ENCODE measurements around the gene CCDC85C.

Gene CCDC85C

GRCh38 chr14:99604766-99605298 is 825 bp upstream of the CCDC85C start:
- DNase-seq, result no peak

GRCh38 chr14:99604278-99604765 is 315 bp upstream of the CCDC85C start:
- peak; percentile 79 to 82 for DNase-seq

- no peak for DNase-seq
Measured at GRCh38 chr14:99602788-99603415, 1.1 kb downstream of the CCDC85C start.

- peak; percentile 17 to 18 for DNase-seq
Measured at GRCh38 chr14:99602054-99602787, 1.8 kb downstream of the CCDC85C start.

- DNase-seq, result no peak
Measured at GRCh38 chr14:99601361-99601831, 2.6 kb downstream of the CCDC85C start.

- no peak for DNase-seq
Measured at GRCh38 chr14:99600232-99600888, 3.6 kb downstream of the CCDC85C start.

GRCh38 chr14:99599393-99599792 is 4.6 kb downstream of the CCDC85C start:
- DNase-seq, result no peak

GRCh38 chr14:99598774-99599173 is 5.2 kb downstream of the CCDC85C start:
- no peak for DNase-seq

GRCh38 chr14:99597911-99598600 is 6.0 kb downstream of the CCDC85C start:
- no peak for DNase-seq

- no peak for DNase-seq
Measured at GRCh38 chr14:99596772-99597171, 7.2 kb downstream of the CCDC85C start.

GRCh38 chr14:99596071-99596627 is 7.9 kb downstream of the CCDC85C start:
- DNase-seq, result no peak

- DNase-seq, result no peak
Measured at GRCh38 chr14:99595524-99595923, 8.5 kb downstream of the CCDC85C start.

GRCh38 chr14:99595034-99595433 is 9.0 kb downstream of the CCDC85C start:
- no peak for DNase-seq

GRCh38 chr14:99593971-99594841 is 9.8 kb downstream of the CCDC85C start:
- no peak for DNase-seq

GRCh38 chr14:99592933-99593753 is 10.9 kb downstream of the CCDC85C start:
- no peak for DNase-seq

- no peak for DNase-seq
Measured at GRCh38 chr14:99592394-99592793, 11.6 kb downstream of the CCDC85C start.

GRCh38 chr14:99590746-99591555 is 13.1 kb downstream of the CCDC85C start:
- DNase-seq, result no peak

GRCh38 chr14:99589651-99590530 is 14.1 kb downstream of the CCDC85C start:
- DNase-seq, result no peak

- no peak for DNase-seq
Measured at GRCh38 chr14:99589031-99589441, 15.0 kb downstream of the CCDC85C start.

Measured in AML-193 (cell line).